SK-N-SH treated with all-trans-retinoic acid at 6 μM for 48 hours (cell line): Measurements from ENCODE around the gene CFAP73.

Source experiments
- BACH2 ChIP-seq: fragments of 250-450 bp; sonication (Bioruptor Pico); IDR thresholded peaks from 2 replicates; pipeline ENCODE4 v1.9.0; 2021; ENCODE audit warnings: mild to moderate bottlenecking, borderline replicate concordance
- TF ChIP-seq, protein P1 (sequence below): fragments of 250-450 bp; sonication (Bioruptor Pico); IDR thresholded peaks from 2 replicates; pipeline ENCODE4 v1.5.1; 2020; ENCODE audit warnings: low read depth, mild to moderate bottlenecking, moderate library complexity

- TF ChIP-seq, protein P1, sequence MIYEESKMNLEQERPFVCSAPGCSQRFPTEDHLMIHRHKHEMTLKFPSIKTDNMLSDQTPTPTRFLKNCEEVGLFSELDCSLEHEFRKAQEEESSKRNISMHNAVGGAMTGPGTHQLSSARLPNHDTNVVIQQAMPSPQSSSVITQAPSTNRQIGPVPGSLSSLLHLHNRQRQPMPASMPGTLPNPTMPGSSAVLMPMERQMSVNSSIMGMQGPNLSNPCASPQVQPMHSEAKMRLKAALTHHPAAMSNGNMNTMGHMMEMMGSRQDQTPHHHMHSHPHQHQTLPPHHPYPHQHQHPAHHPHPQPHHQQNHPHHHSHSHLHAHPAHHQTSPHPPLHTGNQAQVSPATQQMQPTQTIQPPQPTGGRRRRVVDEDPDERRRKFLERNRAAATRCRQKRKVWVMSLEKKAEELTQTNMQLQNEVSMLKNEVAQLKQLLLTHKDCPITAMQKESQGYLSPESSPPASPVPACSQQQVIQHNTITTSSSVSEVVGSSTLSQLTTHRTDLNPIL = no peak
- no peak for TF ChIP-seq BACH2 (CRISPR knock-in tag)
Observed at GRCh38 chr12:113101751-113102150, 47.8 kb upstream of the CFAP73 start.
